Inflammatory macrophage treated with lipopolysaccharide for 1 hour (primary cell): ENCODE results near the gene ZP3.
"Not testable (repeated sequence)": the region's sequence is repeated elsewhere in the genome, so short reads cannot be mapped to it uniquely, and the experiment has no call there.

ENCODE experiments used
- DNase-seq, 2 donors: peaks; one replicate each; pipeline ENCODE4 v3.0.0-alpha.2; 2020 to 2022

The ZP3 gene

GRCh38 chr7:76424413-76425111, at the start of gene ZP3:
TSS of gene ZP3 (plus strand) at chr7:76424950. CDS start at chr7:76424965, 15 bp downstream.
- no peak for DNase-seq

GRCh38 chr7:76375251-76375650, 49.5 kb upstream of the ZP3 start:
- no peak for DNase-seq

GRCh38 chr7:76377186-76377918, 47.4 kb upstream of the ZP3 start:
- DNase-seq: no peak

- DNase-seq: no peak
Observed at GRCh38 chr7:76380623-76380966, 44.2 kb upstream of the ZP3 start.

GRCh38 chr7:76381814-76382213, 42.9 kb upstream of the ZP3 start:
- DNase-seq: no peak

- peak in 1 of 2 donors; percentile 38 for DNase-seq
Observed at GRCh38 chr7:76383089-76383944, 41.4 kb upstream of the ZP3 start.

- no peak for DNase-seq
Observed at GRCh38 chr7:76386691-76387260, 38.0 kb upstream of the ZP3 start.

GRCh38 chr7:76387789-76388188, 37.0 kb upstream of the ZP3 start:
- not testable (repeated sequence) for DNase-seq

GRCh38 chr7:76390092-76390491, 34.7 kb upstream of the ZP3 start:
- no peak for DNase-seq

GRCh38 chr7:76392531-76393115, 32.1 kb upstream of the ZP3 start:
- no peak for DNase-seq

- peak; percentile 88 to 95 for DNase-seq
Observed at GRCh38 chr7:76393116-76394031, 31.4 kb upstream of the ZP3 start.

GRCh38 chr7:76394957-76395356, 29.8 kb upstream of the ZP3 start:
- DNase-seq: peak; percentile 53 to 80

GRCh38 chr7:76395605-76395964, 29.2 kb upstream of the ZP3 start:
- DNase-seq: not testable (repeated sequence)

- no peak for DNase-seq
Observed at GRCh38 chr7:76395965-76396726, 28.6 kb upstream of the ZP3 start.

- no peak for DNase-seq
Observed at GRCh38 chr7:76396864-76397263, 27.9 kb upstream of the ZP3 start.

GRCh38 chr7:76397409-76398183, 27.2 kb upstream of the ZP3 start:
- DNase-seq: peak; percentile 58 to 77

- no peak for DNase-seq
Observed at GRCh38 chr7:76400248-76400647, 24.5 kb upstream of the ZP3 start.

- DNase-seq: peak; percentile 67 to 83
Observed at GRCh38 chr7:76403097-76403496, 21.7 kb upstream of the ZP3 start.

- DNase-seq: peak; percentile 74 to 86
Observed at GRCh38 chr7:76403780-76404494, 20.8 kb upstream of the ZP3 start.
